Stomach (tissue), 4 donors: ENCODE measurements around the gene PTBP1.

Source experiments
- POLR2A ChIP-seq, 4 donors: fragments of 450-650 bp; IDR thresholded peaks; one replicate each; pipeline ENCODE4 v1.6.1; 2016; ENCODE audit warnings: antibody characterized with exemption in 4 of 4, control low read depth in 2 of 4, mild to moderate bottlenecking in 1 of 4, moderate library complexity in 1 of 4
- POLR2AphosphoS5 ChIP-seq, 3 donors: sonication (generic); formaldehyde crosslinking; IDR thresholded peaks; one replicate each; pipeline ENCODE4 v1.6.1; 2016; ENCODE audit warnings: antibody characterized with exemption in 3 of 3
- TF ChIP-seq, protein P1 (sequence below), 7 experiments: fragments of 450-650 bp in 4 of 7; fragments of 200-600 bp in 3 of 7; sonication (generic) in 3 of 7; IDR thresholded peaks; one replicate each; pipeline ENCODE4 v1.5.1; 2016 to 2019; ENCODE audit warnings: antibody characterized with exemption in 7 of 7, control low read depth in 2 of 7, mild to moderate bottlenecking in 1 of 7

DNA sequence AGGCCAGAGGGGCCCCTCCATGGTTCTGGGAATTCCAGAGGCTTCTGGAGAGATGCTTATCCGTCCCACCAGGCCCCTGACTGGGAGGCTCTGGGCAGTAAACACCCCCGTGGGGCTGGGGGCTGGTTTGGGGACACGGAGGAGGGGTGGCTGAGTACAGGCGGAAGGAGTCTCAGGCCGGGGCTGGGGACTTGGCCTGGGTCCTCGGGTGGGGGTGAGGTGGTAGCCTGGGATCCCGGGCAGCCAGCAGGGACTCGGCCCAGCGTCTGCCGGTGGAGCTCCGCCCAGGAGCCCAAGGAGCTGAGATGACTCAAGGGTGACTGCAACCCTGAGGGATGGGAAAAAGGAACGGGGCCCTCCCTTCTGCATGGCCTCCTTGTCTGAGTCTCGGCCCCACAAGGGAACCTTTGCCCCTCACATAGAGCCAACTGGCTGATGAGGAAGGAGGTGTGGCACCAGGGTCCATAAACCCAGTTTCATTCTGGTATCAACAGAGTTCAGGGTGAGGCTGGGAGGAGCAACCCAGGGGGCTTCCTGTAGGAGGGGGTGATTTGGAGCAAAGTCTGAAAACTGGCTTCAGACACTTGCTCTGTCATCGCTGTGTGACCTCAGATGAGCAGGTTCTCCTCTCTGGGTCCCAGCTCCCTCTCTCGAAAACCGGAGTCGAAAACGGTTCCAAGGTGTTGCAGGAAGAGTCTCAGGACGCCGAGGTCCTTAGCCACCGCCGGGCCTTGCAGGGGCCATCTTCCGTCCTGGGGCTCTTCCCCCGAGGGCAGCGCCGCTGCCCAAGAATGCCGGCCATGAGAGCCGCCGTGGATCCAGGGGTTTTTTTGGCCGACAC lies 45.5 kb upstream of the PTBP1 start:
- TF ChIP-seq, protein P1, sequence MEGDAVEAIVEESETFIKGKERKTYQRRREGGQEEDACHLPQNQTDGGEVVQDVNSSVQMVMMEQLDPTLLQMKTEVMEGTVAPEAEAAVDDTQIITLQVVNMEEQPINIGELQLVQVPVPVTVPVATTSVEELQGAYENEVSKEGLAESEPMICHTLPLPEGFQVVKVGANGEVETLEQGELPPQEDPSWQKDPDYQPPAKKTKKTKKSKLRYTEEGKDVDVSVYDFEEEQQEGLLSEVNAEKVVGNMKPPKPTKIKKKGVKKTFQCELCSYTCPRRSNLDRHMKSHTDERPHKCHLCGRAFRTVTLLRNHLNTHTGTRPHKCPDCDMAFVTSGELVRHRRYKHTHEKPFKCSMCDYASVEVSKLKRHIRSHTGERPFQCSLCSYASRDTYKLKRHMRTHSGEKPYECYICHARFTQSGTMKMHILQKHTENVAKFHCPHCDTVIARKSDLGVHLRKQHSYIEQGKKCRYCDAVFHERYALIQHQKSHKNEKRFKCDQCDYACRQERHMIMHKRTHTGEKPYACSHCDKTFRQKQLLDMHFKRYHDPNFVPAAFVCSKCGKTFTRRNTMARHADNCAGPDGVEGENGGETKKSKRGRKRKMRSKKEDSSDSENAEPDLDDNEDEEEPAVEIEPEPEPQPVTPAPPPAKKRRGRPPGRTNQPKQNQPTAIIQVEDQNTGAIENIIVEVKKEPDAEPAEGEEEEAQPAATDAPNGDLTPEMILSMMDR (IDR thresholded peaks at IDR 0.05) = no peak
- TF ChIP-seq POLR2AphosphoS5 (IDR thresholded peaks at IDR 0.05) (peak in 1 of 3 donors; percentile 38), POLR2A (IDR thresholded peaks at IDR 0.05) (no peak)
